Mesenchymal stem cell (in vitro differentiated cells and primary cell): Measurements from ENCODE around the gene SMC1A.
"Not testable (repeated sequence)": the region's sequence is repeated elsewhere in the genome, so short reads cannot be mapped to it uniquely, and the experiment has no call there.

Experiments used
- DNase-seq: peaks from one replicate; pipeline ENCODE4 v3.0.0-alpha.2; 2013
- H2AFZ ChIP-seq: one replicate; pipeline ENCODE4 v1.6.1; 2013; ENCODE audit warnings: low read depth, mild to moderate bottlenecking, control low read depth, inconsistent platforms, low read length, moderate library complexity
- H2AK5ac ChIP-seq: 2 replicates; pipeline ENCODE4 v1.6.1; 2013; ENCODE audit warnings: low read length, moderate library complexity, mild to moderate bottlenecking, inconsistent platforms; ENCODE audit not compliant: severe bottlenecking
- H2BK120ac ChIP-seq: one replicate; pipeline ENCODE4 v1.6.1; 2013; ENCODE audit warnings: low read depth, mild to moderate bottlenecking, inconsistent platforms, low read length, moderate library complexity
- H2BK12ac ChIP-seq, 2 experiments: one replicate each; pipeline ENCODE4 v1.6.1; 2013; ENCODE audit warnings: inconsistent platforms in 2 of 2, low read length in 2 of 2, mild to moderate bottlenecking in 2 of 2, moderate library complexity in 2 of 2, control low read depth in 1 of 2
- H2BK15ac ChIP-seq: one replicate; pipeline ENCODE4 v1.6.1; 2013; ENCODE audit warnings: mild to moderate bottlenecking, low read depth, inconsistent platforms; ENCODE audit not compliant: poor library complexity, severe bottlenecking
- H2BK5ac ChIP-seq: 2 replicates; pipeline ENCODE4 v1.6.1; 2013; ENCODE audit warnings: low read depth, mild to moderate bottlenecking, low read length, control low read depth, inconsistent platforms; ENCODE audit not compliant: poor library complexity, severe bottlenecking
- H3K14ac ChIP-seq, 2 experiments: one replicate each; pipeline ENCODE4 v1.6.1; 2013; ENCODE audit warnings: inconsistent platforms in 2 of 2, low read length in 2 of 2, control low read depth in 1 of 2, mild to moderate bottlenecking in 1 of 2, moderate library complexity in 1 of 2
- H3K18ac ChIP-seq, 2 experiments: one replicate each; pipeline ENCODE4 v1.6.1; 2013; ENCODE audit warnings: inconsistent platforms in 2 of 2, low read length in 2 of 2, control low read depth in 1 of 2, low read depth in 1 of 2, mild to moderate bottlenecking in 1 of 2
- H3K23ac ChIP-seq, 2 experiments: one replicate each; pipeline ENCODE4 v1.6.1; 2013; ENCODE audit warnings: inconsistent platforms in 2 of 2, low read length in 2 of 2, mild to moderate bottlenecking in 2 of 2, moderate library complexity in 2 of 2, control low read depth in 1 of 2
- H3K27ac ChIP-seq: 2 replicates; pipeline ENCODE4 v1.5.1; 2013; ENCODE audit warnings: mild to moderate bottlenecking, moderate library complexity, low read length, control low read depth, inconsistent platforms; ENCODE audit not compliant: poor library complexity, severe bottlenecking
- H3K27me3 ChIP-seq, 2 experiments: 2 replicates each; pipeline versions ENCODE4 v1.6.1 to v1.7.0; 2013; ENCODE audit warnings: low read length in 2 of 2, mild to moderate bottlenecking in 2 of 2, moderate library complexity in 2 of 2, control low read depth in 1 of 2, inconsistent platforms in 1 of 2; ENCODE audit not compliant: control insufficient read depth in 1 of 2, insufficient read depth in 1 of 2
- H3K36me3 ChIP-seq, 2 experiments: 2 replicates each; pipeline versions ENCODE4 v1.6.1 to v1.7.0; 2013; ENCODE audit warnings: low read length in 2 of 2, control low read depth in 1 of 2, inconsistent platforms in 1 of 2, low read depth in 1 of 2, mild to moderate bottlenecking in 1 of 2; ENCODE audit not compliant: insufficient read depth in 2 of 2, control insufficient read depth in 1 of 2
- H3K4ac ChIP-seq, 2 experiments: one replicate each; pipeline ENCODE4 v1.6.1; 2013; ENCODE audit warnings: inconsistent platforms in 2 of 2, low read length in 2 of 2, mild to moderate bottlenecking in 2 of 2, moderate library complexity in 2 of 2, control low read depth in 1 of 2, low read depth in 1 of 2
- H3K4me1 ChIP-seq: 2 replicates; pipeline ENCODE4 v1.6.1; 2013; ENCODE audit warnings: low read depth, low read length, control low read depth; ENCODE audit not compliant: control insufficient read depth, insufficient read depth
- H3K4me2 ChIP-seq: 2 replicates; pipeline ENCODE4 v1.6.1; 2013; ENCODE audit warnings: low read length, mild to moderate bottlenecking, inconsistent platforms; ENCODE audit not compliant: poor library complexity, severe bottlenecking
- H3K4me3 ChIP-seq, 2 experiments: 2 replicates each; pipeline versions ENCODE4 v1.5.1 to v1.7.0; 2013; ENCODE audit warnings: low read length in 2 of 2, mild to moderate bottlenecking in 2 of 2, control low read depth in 1 of 2, low read depth in 1 of 2; ENCODE audit not compliant: insufficient read depth in 1 of 2
- H3K79me1 ChIP-seq: replicated peaks from 2 replicates; pipeline ENCODE4 v1.6.1; 2013; ENCODE audit warnings: mild to moderate bottlenecking, control low read depth, low read length, inconsistent platforms; ENCODE audit not compliant: poor library complexity, severe bottlenecking
- H3K9ac ChIP-seq: 2 replicates; pipeline ENCODE4 v1.7.0; 2013; ENCODE audit warnings: mild to moderate bottlenecking, low read length, moderate library complexity
- H3K9me3 ChIP-seq: 2 replicates; pipeline ENCODE4 v1.7.0; 2013; ENCODE audit warnings: mild to moderate bottlenecking, low read length; ENCODE audit not compliant: control insufficient read depth
- H4K8ac ChIP-seq: one replicate; pipeline ENCODE4 v1.6.1; 2013; ENCODE audit warnings: inconsistent platforms, mild to moderate bottlenecking, low read length, moderate library complexity
- H4K91ac ChIP-seq: one replicate; pipeline ENCODE4 v1.6.1; 2013; ENCODE audit warnings: mild to moderate bottlenecking, low read length, inconsistent platforms
- WGBS: methylation state at CpG from one replicate; pipeline ENCODE4 v1.1.7; 2013; ENCODE audit warnings: mixed read lengths; 5-methylcytosine and 5-hydroxymethylcytosine counted together

SMC1A gene

GRCh38 chrX:53422861-53423306 lies 430 bp upstream of the SMC1A start, which contains the start of gene RIBC1:
TSS of gene RIBC1 (plus strand) at chrX:53422873. CDS start at chrX:53426277, 3,404 bp downstream.
- H2AK5ac ChIP-seq: no peak within 1 kb of the TSS

DNA sequence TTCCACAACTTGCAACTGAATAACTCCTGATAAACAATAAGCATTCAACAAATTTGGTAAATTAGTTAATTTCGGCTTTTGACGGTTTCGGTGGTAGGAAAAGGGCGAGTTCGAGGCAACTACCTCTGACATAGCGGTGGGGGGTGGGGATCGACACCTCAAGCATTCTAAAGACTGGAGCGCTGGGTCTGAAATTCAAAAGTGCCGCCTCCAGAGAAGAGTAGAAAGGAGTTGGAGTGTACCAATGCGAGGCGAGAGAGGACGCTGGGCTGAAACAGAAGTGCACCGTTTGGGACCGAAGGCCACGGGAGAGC lies 725 bp downstream of the SMC1A start:
- H3K23ac ChIP-seq: no peak overlapping the region
- DNase-seq: no peak
- no peak overlapping the region for H4K91ac ChIP-seq
- H3K27me3 ChIP-seq: peaks cover 0 to 3% of the 10 kb centered on the region in 2 experiments
- peak overlapping the region; percentile 23 for H4K8ac ChIP-seq
- H3K4me3 ChIP-seq: peak overlapping the region; percentile 68 to 89
- no peak overlapping the region for H3K4ac ChIP-seq
- H3K79me1 ChIP-seq: no peaks in the 10 kb centered on the region
- peak overlapping the region; percentile 55 for H3K4me2 ChIP-seq
- no peaks in the 10 kb centered on the region for H3K9me3 ChIP-seq
- H3K27ac ChIP-seq: peak overlapping the region; percentile 93
- no peak overlapping the region for H2BK15ac ChIP-seq
- H2AK5ac ChIP-seq: no peak overlapping the region
- H3K9ac ChIP-seq: peak overlapping the region; percentile 99
- H3K36me3 ChIP-seq: no peaks in the 10 kb centered on the region
- no peak overlapping the region for H2BK120ac ChIP-seq
- peaks cover 5% of the 10 kb centered on the region for H3K4me1 ChIP-seq
- no peak overlapping the region for H3K14ac ChIP-seq
- peak overlapping the region; percentile 63 for H2AFZ ChIP-seq
- no peak overlapping the region for H2BK5ac ChIP-seq
- H3K18ac ChIP-seq: no peak overlapping the region
- under 1% methylated on average over 15 of the region's 15 CpGs for whole genome bisulfite sequencing
- no peak overlapping the region for H2BK12ac ChIP-seq

More at GRCh38 chrX:53422861-53423306, 430 bp upstream of the SMC1A start, which contains the start of gene RIBC1:
- H2AFZ ChIP-seq: peak within 1 kb of the TSS; percentile 85
- peak within 1 kb of the TSS in 1 of 2 experiments; percentile 48 for H3K14ac ChIP-seq
- DNase-seq: no peak
- H3K79me1 ChIP-seq: no peaks in the 10 kb centered on the region
- H3K36me3 ChIP-seq: peaks cover under 1 to 9% of the 10 kb centered on the region in 2 experiments
- H3K27ac ChIP-seq: peak within 1 kb of the TSS; percentile 93
- peak within 1 kb of the TSS; percentile 54 to 87 for H3K18ac ChIP-seq
- H3K4me3 ChIP-seq: peak within 1 kb of the TSS; percentile 68 to 89
- no peak within 1 kb of the TSS for H2BK12ac ChIP-seq
- WGBS: 1% methylated on average over 12 of the region's 17 CpGs
- peaks cover 5% of the 10 kb centered on the region for H3K4me1 ChIP-seq
- H3K9ac ChIP-seq: peak within 1 kb of the TSS; percentile 99
- no peak within 1 kb of the TSS for H2BK120ac ChIP-seq
- H2BK5ac ChIP-seq: peak within 1 kb of the TSS; percentile 44
- H3K27me3 ChIP-seq: peaks cover 0 to 5% of the 10 kb centered on the region in 2 experiments
- no peak within 1 kb of the TSS for H3K23ac ChIP-seq
- H2BK15ac ChIP-seq: peak within 1 kb of the TSS; percentile 23
- H4K8ac ChIP-seq: peak within 1 kb of the TSS; percentile 54
- H3K4ac ChIP-seq: peak within 1 kb of the TSS in 1 of 2 experiments; percentile 69
- H3K9me3 ChIP-seq: no peaks in the 10 kb centered on the region
- H4K91ac ChIP-seq: peak within 1 kb of the TSS; percentile 39
- H3K4me2 ChIP-seq: peak within 1 kb of the TSS; percentile 95

GRCh38 chrX:53421125-53421524 lies 1.3 kb downstream of the SMC1A start:
- Histone ChIP-seq H2AFZ (no peak overlapping the region), H3K18ac (no peak overlapping the region), H2BK5ac (no peak overlapping the region), H3K36me3 (no peaks in the 10 kb centered on the region), H3K4me3 (peak overlapping the region in 1 of 2 experiments; percentile 89), H3K4ac (no peak overlapping the region), H3K9ac (peak overlapping the region; percentile 99), H2BK12ac (no peak overlapping the region), H2BK15ac (no peak overlapping the region), H3K79me1 (no peaks in the 10 kb centered on the region), H4K8ac (no peak overlapping the region), H3K14ac (no peak overlapping the region), H3K4me2 (peak overlapping the region; percentile 16), H3K9me3 (no peaks in the 10 kb centered on the region), H3K23ac (no peak overlapping the region), H3K4me1 (peaks cover 5% of the 10 kb centered on the region), H4K91ac (no peak overlapping the region), H3K27me3 (peaks cover 0 to under 1% of the 10 kb centered on the region in 2 experiments), H3K27ac (no peak overlapping the region), H2AK5ac (no peak overlapping the region), H2BK120ac (no peak overlapping the region)
- DNase-seq: no peak
- WGBS: 65% methylated on average over 2 of the region's 2 CpGs

DNA sequence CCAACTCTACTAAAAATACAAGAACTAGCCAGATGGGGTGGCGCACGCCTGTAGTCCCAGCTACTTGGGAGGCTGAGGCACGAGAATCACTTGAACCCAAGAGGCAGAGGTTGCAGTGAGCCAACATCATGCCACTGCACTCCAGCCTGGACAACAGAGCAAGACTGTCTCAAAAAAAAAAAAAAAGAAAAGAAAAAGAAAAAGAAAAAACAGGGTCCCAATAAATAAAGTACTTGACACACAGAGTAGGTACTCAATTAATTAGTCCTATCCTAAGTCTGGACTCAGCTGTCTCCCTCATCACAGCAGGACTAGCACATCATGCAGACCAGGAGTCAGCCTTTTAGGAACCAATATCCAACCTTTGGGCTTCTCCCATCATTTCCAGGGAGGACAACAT lies 2.1 kb downstream of the SMC1A start:
- not testable (repeated sequence) for H2BK120ac ChIP-seq, H3K14ac ChIP-seq, H4K8ac ChIP-seq, H3K9ac ChIP-seq, H2BK15ac ChIP-seq, DNase-seq, H2BK5ac ChIP-seq, H3K36me3 ChIP-seq, H3K9me3 ChIP-seq, H3K79me1 ChIP-seq, H3K18ac ChIP-seq, H3K27me3 ChIP-seq, H4K91ac ChIP-seq, H2BK12ac ChIP-seq, H3K4me2 ChIP-seq, H3K4me1 ChIP-seq, H3K23ac ChIP-seq, H2AFZ ChIP-seq, H3K4me3 ChIP-seq, H2AK5ac ChIP-seq, H3K4ac ChIP-seq, H3K27ac ChIP-seq
- 100% methylated on average over 2 of the region's 3 CpGs for WGBS
